Liver (tissue), 9 donors: ENCODE results near the gene HIVEP3. TPM values are rescaled to one million over a fixed set of nuclear protein-coding genes. Genes with fewer than 3 reads are reported as not detected.

ENCODE experiments used
- DNase-seq: peaks from one replicate; pipeline ENCODE4 v3.0.0-alpha.2; 2017; ENCODE audit warnings: low spot score
- H3K27ac ChIP-seq, 2 donors: one replicate each; pipeline ENCODE4 v1.7.0; 2013; ENCODE audit warnings: inconsistent platforms in 2 of 2, low read length in 2 of 2, control low read depth in 1 of 2, low read depth in 1 of 2, mild to moderate bottlenecking in 1 of 2
- H3K27me3 ChIP-seq, 4 donors: one replicate each; pipeline versions ENCODE4 v1.6.1 to v1.7.0; 2013; ENCODE audit warnings: low read length in 3 of 4, inconsistent platforms in 1 of 4, mild to moderate bottlenecking in 1 of 4, moderate library complexity in 1 of 4; ENCODE audit not compliant: control insufficient read depth in 4 of 4, insufficient read depth in 4 of 4
- H3K36me3 ChIP-seq, 4 donors: one replicate each; pipeline versions ENCODE4 v1.6.1 to v1.7.0; 2013; ENCODE audit warnings: low read length in 3 of 4, mild to moderate bottlenecking in 3 of 4, low read depth in 1 of 4, moderate library complexity in 1 of 4; ENCODE audit not compliant: control insufficient read depth in 4 of 4, insufficient read depth in 3 of 4
- H3K4me1 ChIP-seq, 4 donors: one replicate each; pipeline versions ENCODE4 v1.6.1 to v1.7.0; 2013; ENCODE audit warnings: low read length in 3 of 4, mild to moderate bottlenecking in 3 of 4, moderate library complexity in 1 of 4; ENCODE audit not compliant: control insufficient read depth in 4 of 4, insufficient read depth in 4 of 4
- H3K4me3 ChIP-seq, 3 donors: one replicate each; pipeline versions ENCODE4 v1.6.1 to v1.7.0; 2013; ENCODE audit warnings: low read length in 3 of 3, control low read depth in 1 of 3, low read depth in 1 of 3, mild to moderate bottlenecking in 1 of 3
- H3K9ac ChIP-seq, 2 donors: one replicate each; pipeline ENCODE4 v1.7.0; 2013; ENCODE audit warnings: low read length in 2 of 2, mild to moderate bottlenecking in 2 of 2, moderate library complexity in 2 of 2, control low read depth in 1 of 2, low read depth in 1 of 2
- H3K9me3 ChIP-seq, 4 donors: one replicate each; pipeline versions ENCODE4 v1.6.1 to v1.7.0; 2013; ENCODE audit warnings: low read length in 3 of 4; ENCODE audit not compliant: control insufficient read depth in 4 of 4
- ATF3 ChIP-seq: IDR thresholded peaks from 2 replicates; pipeline ENCODE4 v1.6.1; 2016; ENCODE audit warnings: antibody characterized with exemption
- CTCF ChIP-seq: fragments of 150-350 bp; IDR thresholded peaks from 2 replicates; pipeline ENCODE4 v1.5.1; 2017; ENCODE audit warnings: improper control_type of control experiment, low read depth, low read length; ENCODE audit not compliant: missing input control
- EGR1 ChIP-seq, 2 donors: IDR thresholded peaks; 2 replicates each; pipeline ENCODE4 v1.6.1; 2016 to 2018; ENCODE audit warnings: antibody characterized with exemption in 2 of 2, low read depth in 2 of 2
- FOXA1 ChIP-seq: IDR thresholded peaks from 2 replicates; pipeline ENCODE4 v1.6.1; 2016; ENCODE audit warnings: antibody characterized with exemption
- FOXA2 ChIP-seq: IDR thresholded peaks from 2 replicates; pipeline ENCODE4 v1.6.1; 2016; ENCODE audit warnings: antibody characterized with exemption
- GABPA ChIP-seq, 2 donors: IDR thresholded peaks in 1 of 2; conservative IDR thresholded peaks in 1 of 2; 2 replicates each; pipeline ENCODE4 v1.6.1; 2016; ENCODE audit warnings: antibody characterized with exemption in 2 of 2, mild to moderate bottlenecking in 1 of 2, moderate library complexity in 1 of 2
- HNF4A ChIP-seq, 2 donors: conservative IDR thresholded peaks; 2 replicates each; pipeline ENCODE4 v1.6.1; 2016; ENCODE audit warnings: antibody characterized with exemption in 2 of 2, mild to moderate bottlenecking in 2 of 2
- HNF4G ChIP-seq: IDR thresholded peaks from 2 replicates; pipeline ENCODE4 v1.6.1; 2016; ENCODE audit warnings: antibody characterized with exemption
- JUND ChIP-seq, 2 donors: IDR thresholded peaks; 2 replicates each; pipeline ENCODE4 v1.6.1; 2016; ENCODE audit warnings: antibody characterized with exemption in 2 of 2
- MAX ChIP-seq: IDR thresholded peaks from 2 replicates; pipeline ENCODE4 v1.6.1; 2016; ENCODE audit warnings: antibody characterized with exemption
- NR2F2 ChIP-seq: IDR thresholded peaks from 2 replicates; pipeline ENCODE4 v1.6.1; 2016; ENCODE audit warnings: antibody characterized with exemption
- RAD21 ChIP-seq, 2 donors: IDR thresholded peaks; 2 replicates each; pipeline ENCODE4 v1.6.1; 2016; ENCODE audit warnings: antibody characterized with exemption in 2 of 2, mild to moderate bottlenecking in 2 of 2
- REST ChIP-seq: IDR thresholded peaks from 2 replicates; pipeline ENCODE4 v1.6.1; 2016; ENCODE audit warnings: antibody characterized with exemption, mild to moderate bottlenecking
- RXRA ChIP-seq, 2 donors: IDR thresholded peaks; 2 replicates each; pipeline ENCODE4 v1.6.1; 2017 to 2018; ENCODE audit warnings: antibody characterized with exemption in 2 of 2, mild to moderate bottlenecking in 1 of 2
- YY1 ChIP-seq: IDR thresholded peaks from 2 replicates; pipeline ENCODE4 v1.6.1; 2016; ENCODE audit warnings: antibody characterized with exemption, mild to moderate bottlenecking
- ZBTB33 ChIP-seq: IDR thresholded peaks from 2 replicates; pipeline ENCODE4 v1.6.1; 2016; ENCODE audit warnings: antibody characterized with exemption
- WGBS: extraction: QIAGEN DNeasy Blood & Tissue Kit; methylation state at CpG from one replicate; pipeline ENCODE4 v1.1.7; 2013; 5-methylcytosine and 5-hydroxymethylcytosine counted together
- polyA plus RNA-seq, 2 donors: library from polyadenylated mRNA; stranded (reverse) in 1 of 2; unstranded in 1 of 2; fragments of 200-250 nt in 1 of 2; fragments of >200 nt in 1 of 2; fragmentation: Nextera tagmentation in 1 of 2; extraction: Ambion mirVana in 1 of 2; gene quantifications; one replicate each; pipeline versions ENCODE4 v1.2.1 to v1.2.3, GENCODE V29; 2013 to 2015
- total RNA-seq, 2 donors: library from RNA; depleted of rRNA; stranded (reverse); fragments of >200 nt; gene quantifications; one replicate each; pipeline ENCODE4 v1.2.3, GENCODE V29; 2014
- donor health status: healthy.
- donor health status: healthy.
- donor health status: healthy.
- donor health status: healthy.
- donor health status: healthy.

The HIVEP3 gene
- total and polyA plus RNA-seq, 4 donors: 0.93 to 1.6 (median 1.4) TPM

GRCh38 chr1:41738475-41738874 is 180.2 kb downstream of the HIVEP3 start:
- H3K4me3 ChIP-seq: no peak overlapping the region
- H3K27me3 ChIP-seq: no peaks in the 10 kb centered on the region
- no peaks in the 10 kb centered on the region for H3K9me3 ChIP-seq
- no peaks in the 10 kb centered on the region for H3K36me3 ChIP-seq
- no peak for DNase-seq
- no peak for TF ChIP-seq NR2F2
- TF ChIP-seq YY1: no peak
- no peak for TF ChIP-seq RXRA (IDR thresholded peaks at IDR 0.05)
- TF ChIP-seq ZBTB33: no peak
- no peak for TF ChIP-seq HNF4A (conservative IDR thresholded peaks at IDR 0.05)
- TF ChIP-seq MAX: no peak
- TF ChIP-seq HNF4G: no peak
- TF ChIP-seq RAD21 (IDR thresholded peaks at IDR 0.05): no peak
- TF ChIP-seq ATF3: no peak
- TF ChIP-seq EGR1 (IDR thresholded peaks at IDR 0.05; ENCODE audit: low read depth in 2 of 2): no peak
- no peak for TF ChIP-seq GABPA (IDR thresholded peaks at IDR 0.05 in 1 of 2, conservative IDR thresholded peaks at IDR 0.05 in 1 of 2)
- no peak for TF ChIP-seq FOXA1
- TF ChIP-seq CTCF: no peak
- no peak for TF ChIP-seq REST
- TF ChIP-seq JUND (IDR thresholded peaks at IDR 0.05): no peak
- no peak for TF ChIP-seq FOXA2
- no peak overlapping the region for H3K27ac ChIP-seq
- WGBS: 97% methylated on average over 2 of the region's 2 CpGs
- peaks cover 0 to 5% (median 2%) of the 10 kb centered on the region in 4 donors for H3K4me1 ChIP-seq
- H3K9ac ChIP-seq: no peak overlapping the region

- H3K27ac ChIP-seq: no peak overlapping the region
- 95% methylated on average over 9 of the region's 9 CpGs for WGBS
Observed at GRCh38 chr1:41738006-41738405, 180.7 kb downstream of the HIVEP3 start.

More at GRCh38 chr1:41738006-41738405, 180.7 kb downstream of the HIVEP3 start:
- Histone ChIP-seq H3K4me3 (no peak overlapping the region), H3K4me1 (peaks cover 0 to 5% (median 2%) of the 10 kb centered on the region in 4 donors), H3K27me3 (no peaks in the 10 kb centered on the region), H3K9me3 (no peaks in the 10 kb centered on the region), H3K36me3 (no peaks in the 10 kb centered on the region), H3K9ac (no peak overlapping the region)
- DNase-seq: no peak
- TF ChIP-seq YY1: no peak
- TF ChIP-seq RAD21 (IDR thresholded peaks at IDR 0.05): no peak
